Vagina (tissue), 2 donors: ENCODE results near the gene LDLRAD4. TPM values are rescaled to one million over a fixed set of nuclear protein-coding genes. Genes with fewer than 3 reads are reported as not detected.

Source experiments
- DNase-seq, 2 donors: peaks; one replicate each; pipeline ENCODE4 v3.0.0-alpha.2; 2017; ENCODE audit errors: extremely low spot score in 2 of 2
- H3K27ac ChIP-seq: fragments of 200-600 bp; sonication (generic); one replicate; pipeline ENCODE4 v1.5.1; 2019
- H3K27me3 ChIP-seq: fragments of 200-600 bp; sonication (generic); one replicate; pipeline ENCODE4 v1.5.1; 2019
- H3K36me3 ChIP-seq, 2 donors: fragments of 200-600 bp; sonication (generic); one replicate each; pipeline ENCODE4 v1.5.1; 2017 to 2019
- H3K4me1 ChIP-seq: fragments of 200-600 bp; sonication (generic); one replicate; pipeline ENCODE4 v1.5.1; 2019
- H3K4me3 ChIP-seq, 2 donors: fragments of 200-600 bp; sonication (generic); 1 replicate in 1 of 2; 2 replicates in 1 of 2; pipeline ENCODE4 v1.5.1; 2016 to 2019
- H3K9me3 ChIP-seq: fragments of 200-600 bp; sonication (generic); one replicate; pipeline ENCODE4 v1.5.1; 2019
- CTCF ChIP-seq, 3 experiments: fragments of 450-650 bp in 2 of 3; fragments of 200-600 bp in 1 of 3; sonication (generic) in 1 of 3; IDR thresholded peaks; one replicate each; pipeline ENCODE4 v1.5.1; 2017 to 2019; ENCODE audit warnings: antibody characterized with exemption in 3 of 3, mild to moderate bottlenecking in 2 of 3, moderate library complexity in 2 of 3
- POLR2A ChIP-seq, 2 donors: fragments of 450-650 bp; IDR thresholded peaks; one replicate each; pipeline ENCODE4 v1.6.1; 2017; ENCODE audit warnings: antibody characterized with exemption in 2 of 2, mild to moderate bottlenecking in 2 of 2, moderate library complexity in 2 of 2
- POLR2AphosphoS5 ChIP-seq, 2 donors: sonication (generic); formaldehyde crosslinking; IDR thresholded peaks; one replicate each; pipeline ENCODE4 v1.9.0; 2017; ENCODE audit warnings: antibody characterized with exemption in 2 of 2, mild to moderate bottlenecking in 2 of 2, low read depth in 1 of 2; ENCODE audit not compliant: insufficient read depth in 1 of 2
- intact Hi-C: fragments of 100-400 bp; cut with DNase I; formaldehyde crosslinking; loops from one replicate; pipeline ENCODE4 v1.15.1; 2023
- total RNA-seq: library from RNA; depleted of rRNA; stranded (reverse); fragments of >200 nt; gene quantifications from one replicate; pipeline ENCODE4 v1.2.3, GENCODE V29; 2016

LDLRAD4 gene
- total RNA-seq, 1 donor from 2014 or later = 24.3 TPM

- Histone ChIP-seq H3K27ac (no peak overlapping the region), H3K27me3 (no peaks in the 10 kb centered on the region), H3K4me3 (no peak overlapping the region), H3K9me3 (no peaks in the 10 kb centered on the region), H3K4me1 (no peaks in the 10 kb centered on the region), H3K36me3 (no peaks in the 10 kb centered on the region)
- TF ChIP-seq POLR2AphosphoS5 (IDR thresholded peaks at IDR 0.05; ENCODE audit: insufficient read depth in 1 of 2, low read depth in 1 of 2) (no peak), POLR2A (IDR thresholded peaks at IDR 0.05) (no peak)
- intact Hi-C loops = no loop called here
- DNase-seq = no peak
Measured at GRCh38 chr18:13405305-13406038, 186.9 kb downstream of the LDLRAD4 start.

- no peak for TF ChIP-seq POLR2A (IDR thresholded peaks at IDR 0.05)
- no peak for TF ChIP-seq CTCF (IDR thresholded peaks at IDR 0.05)
- no peak for TF ChIP-seq POLR2AphosphoS5 (IDR thresholded peaks at IDR 0.05; ENCODE audit: insufficient read depth in 1 of 2, low read depth in 1 of 2)
- intact Hi-C loops = no loop called here
- H3K4me1 ChIP-seq = no peaks in the 10 kb centered on the region
- H3K27me3 ChIP-seq = no peaks in the 10 kb centered on the region
- no peaks in the 10 kb centered on the region for H3K9me3 ChIP-seq
- H3K27ac ChIP-seq = no peak overlapping the region
- H3K4me3 ChIP-seq = no peak overlapping the region
- H3K36me3 ChIP-seq = no peaks in the 10 kb centered on the region
- peak in 1 of 2 donors; percentile 74 for DNase-seq
Measured at GRCh38 chr18:13406049-13406615, 187.6 kb downstream of the LDLRAD4 start.

- Histone ChIP-seq H3K4me1 (no peaks in the 10 kb centered on the region), H3K9me3 (no peaks in the 10 kb centered on the region), H3K27ac (no peak overlapping the region), H3K27me3 (no peaks in the 10 kb centered on the region), H3K4me3 (no peak overlapping the region), H3K36me3 (no peaks in the 10 kb centered on the region)
- intact Hi-C loops = no loop called here
- no peak for TF ChIP-seq POLR2A (IDR thresholded peaks at IDR 0.05)
- no peak for TF ChIP-seq POLR2AphosphoS5 (IDR thresholded peaks at IDR 0.05; ENCODE audit: insufficient read depth in 1 of 2, low read depth in 1 of 2)
- no peak for TF ChIP-seq CTCF (IDR thresholded peaks at IDR 0.05)
- DNase-seq = no peak
Measured at GRCh38 chr18:13406736-13407135, 188.2 kb downstream of the LDLRAD4 start.

- no peak overlapping the region for H3K4me3 ChIP-seq
- DNase-seq = peak in 1 of 2 donors; percentile 12
- intact Hi-C loops = no loop called here
- no peaks in the 10 kb centered on the region for H3K9me3 ChIP-seq
- H3K36me3 ChIP-seq = no peaks in the 10 kb centered on the region
- no peaks in the 10 kb centered on the region for H3K27me3 ChIP-seq
- TF ChIP-seq POLR2A (IDR thresholded peaks at IDR 0.05) (no peak), POLR2AphosphoS5 (IDR thresholded peaks at IDR 0.05; ENCODE audit: insufficient read depth in 1 of 2, low read depth in 1 of 2) (no peak), CTCF (IDR thresholded peaks at IDR 0.05) (no peak)
- no peaks in the 10 kb centered on the region for H3K4me1 ChIP-seq
- H3K27ac ChIP-seq = no peak overlapping the region
Measured at GRCh38 chr18:13407484-13407883, 188.9 kb downstream of the LDLRAD4 start.

- intact Hi-C loops = no loop called here
- Histone ChIP-seq H3K36me3 (no peaks in the 10 kb centered on the region), H3K4me1 (no peaks in the 10 kb centered on the region), H3K4me3 (no peak overlapping the region), H3K9me3 (no peaks in the 10 kb centered on the region), H3K27me3 (no peaks in the 10 kb centered on the region), H3K27ac (no peak overlapping the region)
- no peak for TF ChIP-seq CTCF (IDR thresholded peaks at IDR 0.05)
- no peak for TF ChIP-seq POLR2A (IDR thresholded peaks at IDR 0.05)
- no peak for TF ChIP-seq POLR2AphosphoS5 (IDR thresholded peaks at IDR 0.05; ENCODE audit: insufficient read depth in 1 of 2, low read depth in 1 of 2)
- DNase-seq = peak in 1 of 2 donors; percentile 34
Measured at GRCh38 chr18:13409026-13409425, 190.5 kb downstream of the LDLRAD4 start.
